DOHH2 (cell line): ENCODE data around the gene TMEM183A.
"Not testable (repeated sequence)": the region's sequence is repeated elsewhere in the genome, so short reads cannot be mapped to it uniquely, and the experiment has no call there.

ENCODE experiments used
- H3F3A ChIP-seq: fragments of 200-600 bp; sonication (generic), shearing (Covaris generic); 2 replicates; pipeline ENCODE4 v1.6.0; 2016; ENCODE audit warnings: antibody characterized with exemption, mild to moderate bottlenecking; ENCODE audit not compliant: control insufficient read depth, insufficient read depth
- H3K27ac ChIP-seq: fragments of 200-600 bp; sonication (generic); 2 replicates; pipeline ENCODE4 v1.5.1; 2014; ENCODE audit warnings: low read depth, mild to moderate bottlenecking, low read length, moderate library complexity
- H3K27me3 ChIP-seq: fragments of 200-600 bp; sonication (generic); 2 replicates; pipeline ENCODE4 v1.6.1; 2014; ENCODE audit warnings: mild to moderate bottlenecking, low read length, mixed read lengths; ENCODE audit not compliant: control insufficient read depth
- H3K36me3 ChIP-seq: fragments of 200-600 bp; sonication (generic); 2 replicates; pipeline ENCODE4 v1.6.1; 2014; ENCODE audit warnings: mild to moderate bottlenecking, low read length, moderate library complexity, mixed read lengths; ENCODE audit not compliant: control insufficient read depth
- H3K4me1 ChIP-seq: fragments of 200-600 bp; sonication (generic); 2 replicates; pipeline ENCODE4 v1.6.1; 2014; ENCODE audit warnings: mild to moderate bottlenecking, low read length, mixed read lengths; ENCODE audit not compliant: control insufficient read depth
- H3K4me2 ChIP-seq: fragments of 200-600 bp; sonication (generic); 2 replicates; pipeline ENCODE4 v1.6.0; 2014; ENCODE audit warnings: mild to moderate bottlenecking, low read length, moderate library complexity
- H3K4me3 ChIP-seq: fragments of 200-600 bp; sonication (generic); 2 replicates; pipeline ENCODE4 v1.5.1; 2014; ENCODE audit warnings: mild to moderate bottlenecking, low read length, mixed read lengths
- H3K79me2 ChIP-seq: fragments of 200-600 bp; sonication (generic); 2 replicates; pipeline ENCODE4 v1.6.1; 2014; ENCODE audit warnings: mild to moderate bottlenecking, low read length, mixed read lengths; ENCODE audit not compliant: control insufficient read depth
- H3K9me2 ChIP-seq: fragments of 200-600 bp; sonication (generic); replicated peaks from 2 replicates; pipeline ENCODE4 v1.6.1; 2014; ENCODE audit warnings: mild to moderate bottlenecking, low read length, mixed read lengths; ENCODE audit not compliant: control insufficient read depth
- H3K9me3 ChIP-seq: fragments of 200-600 bp; sonication (generic); 2 replicates; pipeline ENCODE4 v1.6.1; 2014; ENCODE audit warnings: antibody characterized with exemption, low read length, mixed read lengths; ENCODE audit not compliant: control insufficient read depth, insufficient read depth
- H4K20me1 ChIP-seq: fragments of 200-600 bp; sonication (generic); 2 replicates; pipeline ENCODE4 v1.6.0; 2014; ENCODE audit warnings: low read depth, mild to moderate bottlenecking, antibody characterized with exemption, low read length, moderate library complexity; ENCODE audit not compliant: control insufficient read depth, insufficient read depth
- CTCF ChIP-seq: fragments of 200-600 bp; sonication (generic); IDR thresholded peaks from one replicate; pipeline ENCODE4 v1.5.1; 2014; ENCODE audit warnings: antibody characterized with exemption, mild to moderate bottlenecking, low read depth, low read length; ENCODE audit not compliant: poor library complexity, severe bottlenecking
- EZH2phosphoT487 ChIP-seq: fragments of 200-600 bp; sonication (generic); IDR thresholded peaks from 2 replicates; pipeline ENCODE4 v1.6.1; 2017; ENCODE audit warnings: borderline replicate concordance, mild to moderate bottlenecking, antibody characterized with exemption, low read length, moderate library complexity, mixed read lengths

The TMEM183A gene

GRCh38 chr1:202982715-202983430 is 24.3 kb upstream of the TMEM183A start:
- Histone ChIP-seq H3K9me3 (no peaks in the 10 kb centered on the region), H3K4me2 (no peak overlapping the region), H3K4me3 (no peak overlapping the region), H3K36me3 (no peaks in the 10 kb centered on the region), H3K9me2 (no peaks in the 10 kb centered on the region), H3K27me3 (peaks cover 6% of the 10 kb centered on the region; the same call in 1 of the 2 replicates), H4K20me1 (no peaks in the 10 kb centered on the region), H3F3A (no peaks in the 10 kb centered on the region), H3K79me2 (no peaks in the 10 kb centered on the region), H3K4me1 (no peaks in the 10 kb centered on the region), H3K27ac (no peak overlapping the region)
- TF ChIP-seq EZH2phosphoT487, result no peak
- no peak for TF ChIP-seq CTCF

- not testable (repeated sequence) for H3K9me2 ChIP-seq, H3K9me3 ChIP-seq, H3K79me2 ChIP-seq, H3K27me3 ChIP-seq, H3F3A ChIP-seq, H3K4me3 ChIP-seq, H3K36me3 ChIP-seq, H3K4me2 ChIP-seq, H4K20me1 ChIP-seq, H3K27ac ChIP-seq
- peaks cover 14% of the 10 kb centered on the region for H3K4me1 ChIP-seq
Measured at GRCh38 chr1:202986120-202986519, 21.1 kb upstream of the TMEM183A start.

- H3K9me2 ChIP-seq, result no peaks in the 10 kb centered on the region
- peaks cover 17% of the 10 kb centered on the region for H3K4me1 ChIP-seq
- H3K36me3 ChIP-seq, result no peaks in the 10 kb centered on the region
- no peaks in the 10 kb centered on the region for H3F3A ChIP-seq
- H3K27me3 ChIP-seq, result peaks cover 4% of the 10 kb centered on the region; the same call in 1 of the 2 replicates
- no peaks in the 10 kb centered on the region for H3K9me3 ChIP-seq
- no peak overlapping the region for H3K27ac ChIP-seq
- H3K79me2 ChIP-seq, result no peaks in the 10 kb centered on the region
- no peaks in the 10 kb centered on the region for H4K20me1 ChIP-seq
- H3K4me3 ChIP-seq, result no peak overlapping the region
- TF ChIP-seq CTCF (no peak), EZH2phosphoT487 (no peak)
- H3K4me2 ChIP-seq, result no peak overlapping the region
Measured at GRCh38 chr1:202987255-202987654, 19.9 kb upstream of the TMEM183A start.

- no peaks in the 10 kb centered on the region for H3K9me3 ChIP-seq
- H3K27me3 ChIP-seq, result peaks cover 4% of the 10 kb centered on the region; the same call in 1 of the 2 replicates
- H3K79me2 ChIP-seq, result no peaks in the 10 kb centered on the region
- no peaks in the 10 kb centered on the region for H4K20me1 ChIP-seq
- H3K4me1 ChIP-seq, result peaks cover 17% of the 10 kb centered on the region
- no peaks in the 10 kb centered on the region for H3K9me2 ChIP-seq
- TF ChIP-seq EZH2phosphoT487 (no peak), CTCF (no peak)
- H3K4me3 ChIP-seq, result no peak overlapping the region
- no peaks in the 10 kb centered on the region for H3K36me3 ChIP-seq
- no peaks in the 10 kb centered on the region for H3F3A ChIP-seq
- H3K4me2 ChIP-seq, result no peak overlapping the region
- H3K27ac ChIP-seq, result no peak overlapping the region
Measured at GRCh38 chr1:202987922-202988583, 19.1 kb upstream of the TMEM183A start.
